GM20000 (cell line): ENCODE data around the gene HES7.
"Not testable (repeated sequence)": the region's sequence is repeated elsewhere in the genome, so short reads cannot be mapped to it uniquely, and the experiment has no call there.

Source experiments
- DNase-seq: peaks from one replicate; pipeline ENCODE4 v3.0.0; 2012; ENCODE audit warnings: low spot score
- CTCF ChIP-seq: IDR thresholded peaks from 2 replicates; pipeline ENCODE4 v1.5.1; 2012; ENCODE audit warnings: mild to moderate bottlenecking, control low read depth; ENCODE audit errors: extremely low read depth, missing control alignments

HES7 gene

DNA sequence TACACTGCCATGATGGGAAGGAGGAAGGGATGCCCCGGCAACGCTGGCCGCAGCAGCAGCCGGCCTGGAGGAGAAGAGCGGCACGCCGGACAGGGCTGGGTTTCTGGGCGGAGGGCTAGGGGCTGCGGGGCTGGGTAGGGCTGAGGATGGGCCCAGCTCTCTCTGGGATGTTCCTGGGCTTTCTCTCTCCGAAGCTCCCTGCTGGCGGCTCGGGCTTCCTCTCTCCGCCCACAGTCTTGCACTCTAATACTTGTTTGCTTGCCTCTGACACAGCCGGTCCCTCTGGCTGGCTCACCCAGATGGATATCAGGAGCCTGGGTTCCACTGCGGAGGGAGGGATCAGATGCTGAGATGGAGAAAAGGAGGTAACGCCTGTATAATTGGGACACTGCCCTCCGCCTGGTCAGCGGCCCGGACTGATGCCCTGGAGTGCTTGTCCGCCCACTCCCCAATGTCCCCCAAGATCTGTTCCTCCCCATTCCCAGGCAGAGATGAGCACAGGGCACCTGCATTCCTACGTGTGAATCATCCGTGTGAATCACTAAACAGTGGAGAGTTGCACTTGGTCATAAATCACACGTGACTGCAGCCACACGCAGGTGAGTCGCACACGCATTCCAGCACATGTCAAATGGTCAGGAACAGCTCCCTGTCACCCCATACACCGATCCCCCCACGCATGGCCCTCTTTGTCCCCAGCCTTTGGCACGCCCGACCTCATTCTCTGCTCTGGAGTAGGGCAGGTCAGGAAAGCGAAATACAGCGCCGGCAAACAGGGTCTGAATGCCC lies 5.7 kb downstream of the HES7 start, which contains the start of gene ALOXE3:
Gene ALOXE3 (minus strand): TSS at position 535 of the 789 bp plus-strand sequence. CDS start 524 bp downstream, at position 11.
- no peak for TF ChIP-seq CTCF
- no peak for DNase-seq

DNA sequence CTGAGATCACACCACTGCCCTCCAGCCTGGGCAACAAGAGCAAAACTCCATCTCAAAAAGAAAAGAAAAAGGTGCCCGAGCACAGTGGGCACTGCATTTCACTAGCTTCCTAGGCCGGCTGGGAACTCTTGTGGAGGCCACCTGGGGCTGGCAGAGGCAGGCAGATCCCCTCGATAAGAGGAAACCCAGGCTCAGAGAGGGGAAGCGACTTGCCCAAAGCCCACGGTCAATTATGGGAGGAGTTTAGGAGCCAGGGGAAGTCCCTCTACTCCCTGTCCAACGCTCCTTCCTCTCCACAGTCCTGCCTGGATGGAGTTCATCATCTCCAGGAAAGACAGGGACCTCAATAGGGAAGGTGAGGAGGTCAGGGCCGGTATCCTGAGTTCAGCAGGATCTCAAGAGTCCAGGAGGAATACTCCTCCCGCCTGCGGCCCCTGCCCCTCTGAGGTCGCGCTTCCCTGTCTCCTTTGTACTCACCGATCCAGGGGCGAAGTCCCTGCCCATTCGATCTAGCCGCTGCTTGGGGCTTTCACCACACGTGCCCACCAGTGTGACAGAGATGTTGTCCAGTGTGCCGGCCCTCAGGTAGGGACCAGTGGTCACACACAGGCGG lies 6.4 kb downstream of the HES7 start:
- DNase-seq: no peak

GRCh38 chr17:8116776-8117175 lies 7.1 kb downstream of the HES7 start:
- no peak for DNase-seq
- TF ChIP-seq CTCF: no peak

More for the DNA sequence above, 6.4 kb downstream of the HES7 start:
- TF ChIP-seq CTCF: no peak

DNA sequence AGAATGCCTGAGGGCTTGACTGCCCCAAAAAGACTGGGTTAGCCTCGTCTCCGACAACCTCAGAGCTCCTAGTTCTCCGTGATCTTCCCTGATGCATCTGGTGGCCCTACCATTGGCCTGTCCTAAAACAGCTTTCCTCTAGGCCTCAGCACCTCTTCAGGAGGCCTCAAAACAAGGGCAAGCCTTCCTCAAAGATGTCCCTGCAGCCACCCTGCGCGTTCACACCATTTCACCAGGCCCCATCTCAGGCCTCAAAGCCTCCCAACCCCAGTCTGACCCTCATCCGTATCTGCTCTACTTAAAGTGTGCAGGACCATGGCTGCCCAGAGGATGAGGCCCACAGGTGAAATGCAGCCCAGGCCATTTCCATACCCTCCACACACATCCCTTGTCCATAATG lies 13.0 kb downstream of the HES7 start:
- TF ChIP-seq CTCF: no peak
- no peak for DNase-seq

DNA sequence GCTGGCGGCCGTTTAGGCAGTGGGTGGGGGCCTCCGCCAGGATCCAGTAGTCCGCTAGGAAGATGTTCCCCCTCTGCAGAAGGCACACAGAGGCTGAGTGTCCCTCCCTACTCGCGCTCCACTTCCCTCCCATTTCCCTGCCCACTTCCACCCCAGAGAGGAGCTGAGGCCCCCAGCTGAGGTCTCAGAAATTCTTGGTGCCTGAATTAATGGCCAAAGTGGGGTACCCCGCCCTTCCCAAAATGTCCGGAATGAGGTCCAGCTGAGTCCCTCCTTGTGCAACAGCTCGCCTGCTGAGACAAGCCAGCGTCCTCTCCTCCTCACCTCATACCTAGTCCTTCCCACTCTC lies 13.5 kb downstream of the HES7 start:
- DNase-seq: no peak
- TF ChIP-seq CTCF: no peak

GRCh38 chr17:8109661-8110455 lies 14.0 kb downstream of the HES7 start:
- peak; percentile 95 for TF ChIP-seq CTCF
- DNase-seq: peak; percentile 90

- no peak for DNase-seq
- no peak for TF ChIP-seq CTCF
Observed at GRCh38 chr17:8108972-8109660, 14.8 kb downstream of the HES7 start.

DNA sequence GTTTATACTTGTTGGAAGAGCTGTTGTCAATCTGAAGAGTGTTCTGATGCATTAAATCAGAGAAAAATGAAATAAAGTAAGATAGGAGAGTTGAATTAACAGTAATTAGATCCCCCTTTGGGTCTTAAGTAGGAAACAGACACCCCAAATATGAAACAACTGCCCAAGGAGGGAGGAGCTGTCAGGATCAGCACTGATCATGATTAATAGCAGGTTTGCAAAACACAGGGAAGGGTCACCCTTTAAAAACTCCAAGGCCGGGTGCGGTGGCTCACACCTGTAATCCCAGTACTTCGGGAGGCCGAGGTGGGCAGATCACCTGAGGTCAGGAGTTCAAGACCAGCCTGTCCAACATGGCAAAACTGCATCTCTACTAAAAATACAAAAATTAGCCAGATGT lies 16.9 kb downstream of the HES7 start:
- not testable (repeated sequence) for DNase-seq
